Measurements from ENCODE around the gene NTPCR. TPM values are rescaled to one million over a fixed set of nuclear protein-coding genes. Genes with fewer than 3 reads are reported as not detected.
"Not testable (repeated sequence)": the region's sequence is repeated elsewhere in the genome, so short reads cannot be mapped to it uniquely, and the experiment has no call there.

Gene NTPCR
- total RNA-seq, 1 donor from 2014 or later: 12.6 TPM

DNA sequence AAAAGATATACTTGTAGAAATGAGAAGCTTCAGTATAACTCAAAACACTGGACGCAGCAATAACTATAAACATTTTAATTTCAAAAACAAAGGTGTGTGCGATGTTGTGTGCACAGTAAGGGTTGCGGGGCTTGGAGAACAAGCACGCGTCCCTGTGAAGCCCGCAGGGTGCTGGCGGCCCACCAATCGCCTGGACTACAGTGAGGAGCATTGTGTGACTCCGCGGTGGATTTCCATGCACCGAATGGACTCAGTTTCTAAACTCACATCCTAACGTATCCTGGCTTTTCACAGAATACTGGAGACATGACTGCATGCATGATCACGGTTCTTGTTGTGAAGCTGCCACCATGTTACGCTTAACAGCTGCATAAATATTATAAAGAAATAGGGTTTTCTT, 33.0 kb downstream of the NTPCR start:
- FAIRE-seq (no peak), DNase-seq (ENCODE audit: low spot score in 2 of 2) (no peak)

DNA sequence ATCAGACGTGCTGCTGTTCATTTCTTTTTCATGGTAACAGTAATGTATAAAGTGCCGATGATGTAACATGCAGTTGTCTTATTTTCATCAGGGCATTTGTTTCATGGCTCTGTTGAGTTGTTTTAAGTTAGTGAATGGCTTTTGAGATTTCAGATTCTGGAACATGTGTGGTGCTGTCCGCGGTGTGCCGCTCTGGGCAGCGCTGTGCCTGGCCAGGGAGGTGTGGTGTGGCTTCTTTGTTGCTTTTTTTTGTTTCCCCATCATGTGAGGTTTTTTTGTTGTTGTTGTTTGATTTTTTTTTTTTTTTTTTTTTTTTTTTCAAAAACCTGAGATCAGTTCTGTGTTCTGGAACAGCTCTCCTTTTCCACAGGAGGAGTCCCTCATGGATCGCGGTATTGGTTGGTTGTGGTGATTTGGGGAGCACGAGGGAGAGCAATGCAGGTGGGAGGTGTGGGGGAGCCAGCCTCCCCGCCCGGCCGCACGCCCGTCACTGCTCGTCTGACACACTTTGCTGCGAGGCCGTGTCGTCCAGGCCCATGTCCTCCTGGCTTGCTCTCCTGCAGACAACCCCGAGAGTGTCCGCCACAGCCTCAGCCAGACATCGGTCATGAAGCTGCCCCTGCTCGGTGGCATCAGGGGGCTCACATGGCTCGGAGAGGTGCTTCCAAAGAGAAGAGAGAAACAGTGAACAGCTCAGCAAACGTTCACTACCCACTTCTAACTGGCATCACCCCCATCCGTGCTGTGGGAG, 33.6 kb downstream of the NTPCR start:
- DNase-seq (ENCODE audit: low spot score in 2 of 2): no peak
- no peak for FAIRE-seq

DNA sequence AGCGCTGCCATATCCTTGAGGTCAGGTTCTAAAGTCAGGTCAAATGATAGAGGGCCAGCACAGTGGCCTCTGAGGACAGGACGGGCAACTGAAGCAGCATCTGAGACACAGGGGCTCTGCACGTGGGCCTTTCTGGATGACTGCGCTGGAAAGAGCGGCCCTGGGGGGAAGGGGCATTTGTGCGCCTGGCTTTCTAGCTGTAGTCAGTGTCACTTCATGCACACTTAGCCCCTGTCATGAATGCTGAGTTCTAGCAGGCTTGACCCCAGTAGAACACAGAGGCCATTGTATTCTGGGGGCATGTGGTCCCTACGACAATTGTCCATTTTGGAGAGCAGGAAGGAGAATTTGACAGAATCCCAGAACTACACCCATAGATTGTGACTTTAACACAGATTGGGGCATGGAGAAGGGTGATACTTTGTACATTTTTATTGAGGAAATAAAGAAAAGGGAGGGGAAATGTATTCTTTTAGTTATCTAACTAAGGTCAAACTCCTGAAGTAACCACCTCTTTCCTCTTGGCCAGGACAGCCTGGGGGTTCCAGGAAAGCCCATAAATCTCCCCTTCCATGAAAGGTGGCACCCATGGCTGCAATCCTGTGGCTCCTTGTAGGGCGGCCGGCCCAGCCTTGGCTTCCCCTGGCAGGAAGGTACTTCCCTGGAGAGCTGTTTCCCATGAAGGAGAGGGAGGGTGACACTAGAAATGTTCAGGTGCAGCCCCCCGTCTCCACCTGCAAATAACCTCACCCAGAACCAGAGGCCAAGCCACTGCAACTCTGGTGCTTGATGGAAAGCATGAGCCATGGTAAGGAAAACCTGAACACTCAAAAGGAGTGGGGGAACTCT, 34.4 kb downstream of the NTPCR start:
- FAIRE-seq: no peak
- DNase-seq (ENCODE audit: low spot score in 2 of 2): peak in 1 of 2 donors; percentile 54

DNA sequence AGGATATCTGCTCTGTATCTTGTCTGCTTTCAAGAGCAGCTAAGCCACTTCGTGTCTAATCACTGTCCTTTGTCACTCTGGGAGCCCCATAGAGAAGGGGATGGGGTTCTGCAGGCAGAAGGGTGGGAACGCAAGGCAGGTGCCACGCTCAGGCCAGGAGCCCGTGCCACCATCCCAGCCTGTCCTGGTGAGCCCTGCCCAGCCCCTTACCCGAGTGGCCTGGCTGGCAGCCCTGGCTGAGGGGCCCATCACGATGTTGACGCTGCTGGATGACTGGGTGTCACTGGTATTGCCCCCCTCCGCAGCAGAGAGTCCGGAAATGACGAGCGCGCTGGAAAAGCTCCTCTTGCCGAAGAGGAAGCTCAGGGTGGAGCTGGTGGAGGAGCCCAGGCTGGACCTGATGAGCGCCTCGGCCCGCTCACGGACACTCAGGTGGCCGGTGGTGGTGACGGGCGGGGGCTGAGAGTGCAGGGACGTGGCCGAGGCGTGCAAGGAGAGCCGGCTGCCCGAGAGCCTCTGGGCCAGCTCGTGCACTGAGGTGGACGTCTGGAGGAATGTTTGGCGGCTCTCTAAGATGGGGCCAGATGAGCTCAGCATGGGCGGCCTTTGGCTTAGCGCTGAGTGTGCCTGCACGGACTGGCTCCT, 35.6 kb downstream of the NTPCR start:
- FAIRE-seq: no peak
- no peak for DNase-seq (ENCODE audit: low spot score in 2 of 2)

DNA sequence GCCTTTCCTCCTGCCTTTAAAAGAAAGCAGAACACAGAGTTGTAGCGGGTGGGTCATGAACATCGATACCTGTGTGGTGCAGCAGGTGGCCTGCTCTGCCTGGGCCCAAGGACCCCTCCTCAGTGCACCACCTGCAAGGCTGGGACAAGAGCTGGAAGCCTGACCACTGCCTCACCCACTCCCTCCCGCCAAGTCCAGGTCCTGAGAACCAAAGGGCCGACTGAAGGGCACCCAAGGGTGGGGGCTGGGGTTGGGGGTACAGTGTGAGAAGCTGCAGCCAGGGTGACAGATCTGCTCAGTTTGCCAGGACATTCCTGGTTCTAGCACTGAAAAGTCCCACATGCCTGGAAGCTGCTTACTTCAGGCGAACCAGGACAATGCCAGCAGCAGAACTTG, 36.1 kb downstream of the NTPCR start:
- FAIRE-seq: no peak
- DNase-seq (ENCODE audit: low spot score in 2 of 2): no peak

DNA sequence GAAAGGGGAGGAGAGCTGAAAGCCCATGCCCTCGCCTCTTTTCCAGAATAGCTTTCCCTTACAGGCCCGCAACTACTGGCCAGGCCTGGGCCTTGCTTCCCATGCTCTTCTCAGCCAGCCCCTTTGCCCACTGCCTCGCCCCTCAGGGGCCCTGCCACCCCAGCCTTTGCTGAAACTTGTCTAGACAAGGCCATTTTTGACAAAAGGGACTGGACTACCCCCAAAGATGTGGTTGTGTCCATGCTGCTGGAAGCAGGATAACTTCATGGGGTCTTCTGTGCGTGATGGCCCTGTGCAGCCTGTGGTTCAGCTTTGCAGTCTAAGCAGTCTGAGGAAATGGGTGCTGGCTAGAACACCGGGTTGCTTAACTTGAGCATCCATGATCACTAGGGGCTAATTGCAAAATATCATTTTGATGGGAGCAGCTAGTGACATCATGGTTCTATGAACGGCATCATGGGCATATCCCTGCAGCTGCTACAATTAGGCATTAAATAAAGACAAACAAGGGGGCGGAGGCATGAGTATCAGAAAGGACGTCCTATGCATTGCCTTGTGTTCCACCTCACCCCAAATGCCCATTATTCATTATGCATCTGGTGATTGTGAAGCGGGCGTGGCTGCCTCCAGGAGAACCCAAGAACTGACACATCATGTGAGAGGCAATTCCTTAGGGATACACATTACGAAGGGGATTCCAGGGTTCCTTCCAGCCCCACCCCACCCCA, 36.8 kb downstream of the NTPCR start:
- FAIRE-seq (no peak), DNase-seq (ENCODE audit: low spot score in 2 of 2) (no peak)

DNA sequence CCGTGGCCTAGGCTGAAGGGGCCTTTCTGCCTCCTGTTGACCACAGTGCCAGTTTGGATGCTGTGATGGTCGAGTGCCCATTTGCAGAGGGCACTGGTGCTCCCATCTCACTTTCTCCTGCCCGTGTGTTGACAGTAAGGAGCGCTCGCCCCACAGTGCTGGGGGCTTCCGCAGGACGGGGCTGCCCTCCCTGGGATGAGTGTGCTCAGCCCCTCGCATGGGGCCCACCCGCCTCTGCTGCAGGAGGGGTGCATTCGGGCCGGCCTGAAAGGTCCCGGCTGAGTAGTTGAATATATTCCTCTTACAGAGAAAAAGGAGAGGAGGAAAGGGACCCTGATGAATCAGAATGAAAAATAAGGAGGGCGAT, 37.3 kb downstream of the NTPCR start:
- FAIRE-seq (no peak), DNase-seq (ENCODE audit: low spot score in 2 of 2) (no peak)

DNA sequence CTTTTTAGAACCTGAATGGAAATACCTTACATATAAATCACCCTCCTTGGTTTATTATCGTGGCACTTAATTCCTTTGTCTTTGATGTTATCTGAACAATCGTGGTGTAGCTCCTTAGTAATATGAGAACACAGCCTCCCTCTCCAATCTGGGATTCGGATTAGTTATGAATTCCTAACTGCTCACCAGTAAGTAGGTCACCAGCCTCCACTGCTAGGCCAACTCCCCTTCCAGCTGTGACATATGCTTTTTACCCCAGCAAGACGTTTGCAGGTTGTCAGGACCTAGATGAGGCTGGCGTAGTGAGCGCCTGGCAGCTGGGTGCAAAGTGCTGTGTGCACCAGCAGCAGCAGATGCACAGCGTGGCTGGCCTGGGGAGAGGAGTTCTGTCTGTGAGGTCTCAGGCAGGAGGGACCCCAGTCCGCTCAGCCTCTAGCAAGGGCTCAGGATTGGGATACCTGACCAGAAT, 38.2 kb downstream of the NTPCR start:
- FAIRE-seq: no peak
- no peak for DNase-seq (ENCODE audit: low spot score in 2 of 2)

DNA sequence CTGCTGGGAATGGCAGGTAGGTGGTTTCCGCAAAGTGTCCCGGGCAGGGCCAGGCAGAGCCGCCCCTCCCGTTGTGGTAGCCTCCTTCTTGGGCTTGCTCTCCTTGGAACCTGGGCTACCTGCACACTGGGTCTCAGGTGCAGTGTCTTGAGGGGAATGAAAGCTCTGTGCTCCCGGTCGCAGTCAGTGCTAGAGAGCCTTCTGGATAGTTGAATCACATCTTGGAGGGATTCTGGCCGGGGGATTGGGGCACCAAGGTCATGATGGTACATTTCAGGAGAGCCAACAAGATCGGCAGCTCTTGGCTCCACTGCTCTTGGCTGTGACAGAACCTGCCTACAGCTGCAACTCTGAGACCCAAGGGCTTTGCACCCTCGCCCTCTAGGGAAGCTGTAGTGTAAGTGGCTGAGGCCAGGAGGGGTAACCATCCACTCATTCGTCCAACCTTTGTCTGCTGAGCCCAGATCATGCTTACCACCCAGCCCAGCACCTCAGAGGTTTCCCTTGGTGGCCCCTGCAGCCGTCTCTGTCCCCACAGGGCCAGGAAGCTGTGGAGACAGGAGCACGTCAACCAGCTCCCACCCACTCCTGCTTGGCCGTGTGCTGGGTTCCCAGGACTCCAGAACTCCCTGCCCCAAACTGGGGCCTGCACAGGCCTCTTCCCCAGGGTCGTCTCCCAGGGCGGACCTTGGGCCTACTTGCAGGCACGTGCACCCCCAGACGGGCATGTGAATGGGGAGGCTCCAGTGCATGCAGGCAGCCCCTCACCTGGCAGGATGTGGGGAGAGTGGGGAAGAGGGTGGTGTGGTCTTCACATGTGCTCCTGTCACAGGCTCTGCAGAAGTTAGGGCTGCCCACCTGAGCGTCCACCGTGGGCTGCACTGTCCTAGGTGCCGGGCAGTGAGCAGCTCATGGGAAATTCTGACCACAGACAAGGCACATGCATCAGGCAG, 40.0 kb downstream of the NTPCR start:
- no peak for DNase-seq (ENCODE audit: low spot score in 2 of 2)
- no peak for FAIRE-seq

DNA sequence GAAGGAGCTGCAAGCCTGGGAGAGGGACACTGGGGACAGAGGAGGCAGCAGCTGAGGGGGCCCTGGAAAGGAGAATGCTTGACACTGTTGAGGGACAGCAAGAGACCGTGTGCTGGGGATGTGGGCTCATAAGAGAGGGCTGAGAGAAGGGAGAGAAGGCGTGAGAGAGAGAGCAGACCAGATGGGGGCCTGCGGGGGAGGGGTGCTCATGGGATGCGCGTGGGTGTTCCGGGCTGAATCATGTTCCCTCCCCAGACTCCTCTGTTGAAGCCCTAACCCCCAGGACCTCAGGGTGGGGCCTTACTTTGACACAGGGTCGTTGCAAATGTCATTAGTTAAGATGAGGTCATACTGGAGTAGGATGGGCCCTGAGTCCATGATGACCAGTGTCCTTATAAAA, 40.8 kb downstream of the NTPCR start:
- no peak for DNase-seq (ENCODE audit: low spot score in 2 of 2)
- FAIRE-seq: no peak

DNA sequence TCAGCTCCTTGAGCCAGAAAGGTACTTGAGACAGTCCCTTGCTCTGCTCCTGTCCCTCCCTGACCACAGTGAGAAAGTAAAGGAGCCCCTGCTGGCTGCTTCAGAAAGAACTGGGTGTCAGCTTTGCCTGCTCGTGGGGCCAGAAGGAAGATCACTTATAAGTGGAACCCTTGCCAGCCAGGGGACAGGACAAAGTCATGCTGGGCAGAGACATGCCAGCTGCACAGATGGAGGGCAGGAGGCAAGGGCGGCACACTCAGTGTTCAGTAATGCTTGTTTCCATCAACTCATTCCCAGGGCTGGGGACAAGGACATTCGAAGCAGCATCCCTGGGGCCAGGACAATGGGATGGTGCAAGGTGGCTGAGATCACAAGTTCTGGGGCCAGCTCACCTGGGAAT, 41.8 kb downstream of the NTPCR start:
- DNase-seq (ENCODE audit: low spot score in 2 of 2): no peak
- no peak for FAIRE-seq

DNA sequence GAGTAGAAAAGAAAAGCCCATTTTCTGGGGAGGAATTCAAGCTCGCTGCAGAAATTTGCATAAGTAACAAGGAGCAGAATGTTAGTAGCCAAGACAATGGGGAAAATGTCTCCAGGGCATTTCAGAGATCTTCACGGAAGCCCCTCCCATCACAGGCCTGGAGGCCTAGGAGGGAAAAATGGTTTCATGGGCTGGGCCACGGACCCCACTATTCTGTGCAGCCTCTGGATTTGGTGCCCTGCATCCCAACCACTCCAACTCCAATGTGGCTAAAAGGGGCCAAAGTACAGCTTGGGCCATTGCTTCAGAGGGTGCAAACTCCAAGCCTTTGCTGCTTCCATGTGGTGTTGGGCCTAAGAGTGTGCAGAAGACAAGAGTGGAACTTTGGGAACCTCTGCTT, 43.1 kb downstream of the NTPCR start:
- no peak for FAIRE-seq
- no peak for DNase-seq (ENCODE audit: low spot score in 2 of 2)

DNA sequence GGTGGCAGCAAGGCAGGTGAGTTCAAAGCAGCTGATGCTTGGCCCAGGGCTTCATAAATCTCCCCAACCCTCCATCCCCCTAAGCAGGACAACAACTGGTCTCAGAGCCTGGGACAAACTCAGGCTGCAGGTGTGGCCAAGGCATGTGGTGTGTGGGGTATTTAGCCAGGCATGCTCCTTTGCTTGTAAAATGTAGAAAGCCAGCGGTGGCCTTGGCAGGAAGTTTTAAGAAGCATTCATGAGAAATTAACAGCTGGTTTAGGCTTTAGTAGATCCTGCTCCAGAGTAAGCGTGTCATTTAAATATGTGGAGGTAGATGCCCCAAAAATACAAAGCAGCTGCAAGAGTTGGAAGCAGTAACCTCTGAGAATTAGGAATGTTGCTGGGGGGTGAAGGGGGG, 44.8 kb downstream of the NTPCR start:
- DNase-seq (ENCODE audit: low spot score in 2 of 2) (no peak), FAIRE-seq (no peak)

DNA sequence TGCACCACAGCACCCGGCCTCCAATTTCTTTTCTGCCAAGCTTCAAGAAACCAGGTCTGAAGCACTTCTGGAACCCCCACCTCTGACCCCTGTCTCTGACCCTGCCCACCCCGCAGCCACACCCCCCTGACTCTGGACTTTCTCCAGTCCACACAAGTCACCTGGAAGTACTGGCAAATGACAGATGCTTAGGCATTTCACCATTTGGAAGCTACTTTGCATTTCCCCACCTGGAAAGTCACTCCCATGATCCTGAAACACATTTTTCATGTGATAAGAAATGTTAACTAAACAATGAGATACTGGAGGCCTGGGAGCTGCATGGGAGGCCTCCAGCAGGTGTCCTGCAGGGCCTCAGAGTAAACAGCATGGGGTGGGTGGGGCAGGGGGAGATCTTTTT, 45.7 kb downstream of the NTPCR start:
- DNase-seq (ENCODE audit: low spot score in 2 of 2): no peak
- no peak for FAIRE-seq

DNA sequence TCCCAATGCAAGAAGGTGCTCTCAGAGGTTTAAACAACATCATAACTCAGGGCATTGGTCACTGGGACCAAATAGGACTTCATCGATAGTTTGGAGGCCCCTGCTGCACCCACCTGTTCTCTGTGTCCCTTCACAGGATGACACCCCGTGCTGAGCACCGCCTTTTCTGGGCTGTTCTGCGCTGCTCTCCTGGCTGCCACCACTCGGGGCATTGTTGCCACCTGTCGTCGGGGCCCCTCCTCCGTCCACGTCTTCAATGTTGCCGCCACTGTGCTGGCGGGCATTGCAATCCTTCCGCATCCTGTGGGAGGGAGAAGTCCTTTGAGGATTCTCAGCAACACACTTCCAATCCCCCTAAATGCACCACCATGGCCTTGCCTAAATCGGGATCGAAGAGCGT, 47.7 kb downstream of the NTPCR start:
- FAIRE-seq: no peak
- no peak for DNase-seq (ENCODE audit: low spot score in 2 of 2)

DNA sequence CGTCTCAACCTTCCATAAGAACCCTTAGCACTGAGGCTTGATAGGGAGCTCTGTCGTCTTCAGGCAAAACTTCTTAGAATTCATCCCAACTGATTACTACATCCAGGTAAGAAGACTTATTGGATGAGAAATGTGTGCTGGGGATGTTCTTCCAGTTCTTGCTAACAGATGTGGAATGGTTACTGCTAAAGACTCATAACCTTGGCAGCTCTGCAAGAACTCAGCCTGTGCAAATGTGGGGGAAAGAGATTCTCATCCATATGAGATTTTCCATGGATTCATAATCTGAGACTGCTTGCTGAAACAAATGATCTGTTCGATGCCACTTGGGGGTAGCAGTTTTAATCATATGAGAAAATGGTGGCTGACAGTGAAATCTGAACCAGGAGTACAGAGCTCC, 48.2 kb downstream of the NTPCR start:
- DNase-seq (ENCODE audit: low spot score in 2 of 2): no peak
- FAIRE-seq: no peak

DNA sequence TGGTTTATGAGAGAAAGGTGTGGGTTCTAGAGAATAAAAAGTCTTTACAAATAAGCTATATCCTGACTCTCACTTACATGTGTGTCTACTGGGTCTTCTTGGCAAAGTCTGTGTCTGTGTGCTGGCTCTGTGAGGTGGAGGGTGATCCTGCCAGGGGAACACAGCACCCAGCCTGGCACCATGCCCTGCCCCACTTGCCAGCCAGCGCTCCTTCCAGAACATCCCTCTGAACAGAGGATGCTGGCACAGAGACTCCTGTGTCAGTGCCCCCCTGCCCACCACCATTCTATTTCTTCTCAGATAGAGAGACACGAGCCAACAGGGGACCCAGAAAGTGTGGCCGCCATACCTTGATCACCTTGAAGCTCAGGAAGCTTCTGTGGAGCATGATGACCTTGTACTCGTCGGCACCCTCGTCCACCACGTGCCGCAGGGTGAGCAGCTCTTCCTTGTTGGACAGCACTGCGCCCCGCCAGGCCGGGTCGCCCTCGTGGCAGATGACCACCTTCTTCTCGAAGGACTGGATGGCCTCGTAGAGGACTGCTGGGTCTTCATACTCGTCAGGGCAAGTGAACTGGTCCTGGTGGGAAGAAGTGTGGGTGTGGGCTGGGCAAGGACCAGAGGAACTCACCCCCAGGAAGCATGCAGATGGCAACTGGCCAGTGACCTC, 49.7 kb downstream of the NTPCR start:
- DNase-seq (ENCODE audit: low spot score in 2 of 2) (no peak), FAIRE-seq (no peak)

DNA sequence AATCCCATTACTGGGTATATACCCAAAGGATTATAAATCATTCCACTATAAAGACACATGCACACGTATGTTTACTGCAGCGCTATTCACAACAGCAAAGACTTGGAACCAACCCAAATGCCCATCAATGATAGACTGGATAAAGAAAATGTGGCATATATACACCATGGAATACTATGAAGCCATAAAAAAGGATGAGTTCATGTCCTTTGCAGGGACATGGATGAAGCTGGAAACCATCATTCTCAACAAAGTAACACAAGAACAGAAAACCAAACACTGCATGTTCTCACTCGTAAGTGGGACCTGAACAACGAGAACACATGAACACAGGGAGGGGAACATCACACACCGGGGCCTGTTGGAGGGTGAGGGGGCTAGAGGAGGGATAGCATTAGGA, 53.2 kb downstream of the NTPCR start:
- DNase-seq (ENCODE audit: low spot score in 2 of 2); FAIRE-seq: not testable (repeated sequence)

DNA sequence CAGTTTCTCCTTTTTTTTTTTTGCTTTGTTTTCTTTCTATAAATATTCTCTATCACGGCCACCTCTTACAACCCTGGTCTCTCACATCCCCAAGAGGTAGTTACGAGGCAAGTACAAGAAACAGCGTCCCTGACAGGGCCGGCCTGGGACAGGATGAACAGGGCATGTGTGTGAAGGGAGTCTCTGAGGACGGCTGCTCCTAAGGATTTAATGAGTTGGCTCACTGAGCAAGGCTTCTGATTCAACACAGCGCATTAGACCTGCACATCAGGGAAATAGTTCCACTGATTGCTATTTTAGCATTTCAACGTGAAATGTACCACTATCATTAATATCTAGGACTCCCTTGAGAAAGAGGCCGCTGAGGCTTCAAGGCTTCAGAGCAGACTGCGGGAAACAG, 54.0 kb downstream of the NTPCR start:
- FAIRE-seq (no peak), DNase-seq (ENCODE audit: low spot score in 2 of 2) (no peak)

Data from frontal cortex (tissue), 4 donors.